ENCODE measurements around the gene C9orf72. TPM values are rescaled to one million over a fixed set of nuclear protein-coding genes. Genes with fewer than 3 reads are reported as not detected.

C9orf72 gene
- total and polyA plus RNA-seq, 2 of the 8 experiments (the other 6 are each of a cell fraction or from before 2014, with no cell fraction given) = 7.2 to 17.5 TPM

DNA sequence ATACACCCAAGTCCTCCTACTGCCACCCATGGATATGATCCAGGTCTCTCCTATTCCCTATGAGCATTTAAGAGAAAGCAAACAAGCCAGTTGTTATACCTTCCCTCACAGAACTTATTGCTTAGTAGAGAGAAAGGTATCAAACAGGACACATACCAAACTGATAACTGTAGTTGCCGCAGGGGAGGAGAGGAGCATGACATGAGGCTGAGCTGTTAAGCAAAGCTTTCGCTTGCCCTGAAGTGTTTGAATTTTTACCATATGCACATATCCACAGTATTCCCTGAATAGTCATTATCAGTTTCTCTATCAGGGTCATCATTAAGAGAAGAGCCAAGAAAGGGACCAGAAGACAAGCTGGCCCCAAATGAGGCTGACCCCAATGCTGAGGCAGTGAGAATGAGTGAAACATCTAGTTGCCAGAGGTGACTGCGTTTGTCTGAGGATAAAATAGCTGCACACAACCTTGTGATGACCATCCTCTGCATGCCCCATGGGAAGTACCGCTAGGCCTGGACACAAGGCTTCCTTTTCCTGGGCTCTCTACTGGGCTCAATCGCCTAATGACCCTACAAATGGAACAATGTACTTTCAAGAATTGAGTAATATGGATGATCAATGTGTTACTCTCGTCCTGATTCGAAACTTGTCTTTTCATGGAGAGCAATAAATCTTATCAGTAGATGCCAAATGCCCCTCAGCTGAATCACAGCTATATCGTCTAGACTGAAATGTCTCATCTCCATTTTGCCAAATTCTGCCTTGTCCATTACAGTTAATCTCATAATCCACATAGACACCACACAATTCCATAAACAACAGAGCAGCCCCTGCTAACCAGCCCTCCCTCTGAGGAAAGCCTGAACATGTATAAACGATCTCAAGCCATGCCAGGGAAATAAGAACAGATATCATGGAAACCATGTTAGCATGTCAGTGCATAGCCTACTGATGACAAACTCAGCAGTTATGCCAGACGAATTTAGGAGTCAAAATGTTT is 53.5 kb downstream of the C9orf72 start (continued):
- TF ChIP-seq, protein P1, sequence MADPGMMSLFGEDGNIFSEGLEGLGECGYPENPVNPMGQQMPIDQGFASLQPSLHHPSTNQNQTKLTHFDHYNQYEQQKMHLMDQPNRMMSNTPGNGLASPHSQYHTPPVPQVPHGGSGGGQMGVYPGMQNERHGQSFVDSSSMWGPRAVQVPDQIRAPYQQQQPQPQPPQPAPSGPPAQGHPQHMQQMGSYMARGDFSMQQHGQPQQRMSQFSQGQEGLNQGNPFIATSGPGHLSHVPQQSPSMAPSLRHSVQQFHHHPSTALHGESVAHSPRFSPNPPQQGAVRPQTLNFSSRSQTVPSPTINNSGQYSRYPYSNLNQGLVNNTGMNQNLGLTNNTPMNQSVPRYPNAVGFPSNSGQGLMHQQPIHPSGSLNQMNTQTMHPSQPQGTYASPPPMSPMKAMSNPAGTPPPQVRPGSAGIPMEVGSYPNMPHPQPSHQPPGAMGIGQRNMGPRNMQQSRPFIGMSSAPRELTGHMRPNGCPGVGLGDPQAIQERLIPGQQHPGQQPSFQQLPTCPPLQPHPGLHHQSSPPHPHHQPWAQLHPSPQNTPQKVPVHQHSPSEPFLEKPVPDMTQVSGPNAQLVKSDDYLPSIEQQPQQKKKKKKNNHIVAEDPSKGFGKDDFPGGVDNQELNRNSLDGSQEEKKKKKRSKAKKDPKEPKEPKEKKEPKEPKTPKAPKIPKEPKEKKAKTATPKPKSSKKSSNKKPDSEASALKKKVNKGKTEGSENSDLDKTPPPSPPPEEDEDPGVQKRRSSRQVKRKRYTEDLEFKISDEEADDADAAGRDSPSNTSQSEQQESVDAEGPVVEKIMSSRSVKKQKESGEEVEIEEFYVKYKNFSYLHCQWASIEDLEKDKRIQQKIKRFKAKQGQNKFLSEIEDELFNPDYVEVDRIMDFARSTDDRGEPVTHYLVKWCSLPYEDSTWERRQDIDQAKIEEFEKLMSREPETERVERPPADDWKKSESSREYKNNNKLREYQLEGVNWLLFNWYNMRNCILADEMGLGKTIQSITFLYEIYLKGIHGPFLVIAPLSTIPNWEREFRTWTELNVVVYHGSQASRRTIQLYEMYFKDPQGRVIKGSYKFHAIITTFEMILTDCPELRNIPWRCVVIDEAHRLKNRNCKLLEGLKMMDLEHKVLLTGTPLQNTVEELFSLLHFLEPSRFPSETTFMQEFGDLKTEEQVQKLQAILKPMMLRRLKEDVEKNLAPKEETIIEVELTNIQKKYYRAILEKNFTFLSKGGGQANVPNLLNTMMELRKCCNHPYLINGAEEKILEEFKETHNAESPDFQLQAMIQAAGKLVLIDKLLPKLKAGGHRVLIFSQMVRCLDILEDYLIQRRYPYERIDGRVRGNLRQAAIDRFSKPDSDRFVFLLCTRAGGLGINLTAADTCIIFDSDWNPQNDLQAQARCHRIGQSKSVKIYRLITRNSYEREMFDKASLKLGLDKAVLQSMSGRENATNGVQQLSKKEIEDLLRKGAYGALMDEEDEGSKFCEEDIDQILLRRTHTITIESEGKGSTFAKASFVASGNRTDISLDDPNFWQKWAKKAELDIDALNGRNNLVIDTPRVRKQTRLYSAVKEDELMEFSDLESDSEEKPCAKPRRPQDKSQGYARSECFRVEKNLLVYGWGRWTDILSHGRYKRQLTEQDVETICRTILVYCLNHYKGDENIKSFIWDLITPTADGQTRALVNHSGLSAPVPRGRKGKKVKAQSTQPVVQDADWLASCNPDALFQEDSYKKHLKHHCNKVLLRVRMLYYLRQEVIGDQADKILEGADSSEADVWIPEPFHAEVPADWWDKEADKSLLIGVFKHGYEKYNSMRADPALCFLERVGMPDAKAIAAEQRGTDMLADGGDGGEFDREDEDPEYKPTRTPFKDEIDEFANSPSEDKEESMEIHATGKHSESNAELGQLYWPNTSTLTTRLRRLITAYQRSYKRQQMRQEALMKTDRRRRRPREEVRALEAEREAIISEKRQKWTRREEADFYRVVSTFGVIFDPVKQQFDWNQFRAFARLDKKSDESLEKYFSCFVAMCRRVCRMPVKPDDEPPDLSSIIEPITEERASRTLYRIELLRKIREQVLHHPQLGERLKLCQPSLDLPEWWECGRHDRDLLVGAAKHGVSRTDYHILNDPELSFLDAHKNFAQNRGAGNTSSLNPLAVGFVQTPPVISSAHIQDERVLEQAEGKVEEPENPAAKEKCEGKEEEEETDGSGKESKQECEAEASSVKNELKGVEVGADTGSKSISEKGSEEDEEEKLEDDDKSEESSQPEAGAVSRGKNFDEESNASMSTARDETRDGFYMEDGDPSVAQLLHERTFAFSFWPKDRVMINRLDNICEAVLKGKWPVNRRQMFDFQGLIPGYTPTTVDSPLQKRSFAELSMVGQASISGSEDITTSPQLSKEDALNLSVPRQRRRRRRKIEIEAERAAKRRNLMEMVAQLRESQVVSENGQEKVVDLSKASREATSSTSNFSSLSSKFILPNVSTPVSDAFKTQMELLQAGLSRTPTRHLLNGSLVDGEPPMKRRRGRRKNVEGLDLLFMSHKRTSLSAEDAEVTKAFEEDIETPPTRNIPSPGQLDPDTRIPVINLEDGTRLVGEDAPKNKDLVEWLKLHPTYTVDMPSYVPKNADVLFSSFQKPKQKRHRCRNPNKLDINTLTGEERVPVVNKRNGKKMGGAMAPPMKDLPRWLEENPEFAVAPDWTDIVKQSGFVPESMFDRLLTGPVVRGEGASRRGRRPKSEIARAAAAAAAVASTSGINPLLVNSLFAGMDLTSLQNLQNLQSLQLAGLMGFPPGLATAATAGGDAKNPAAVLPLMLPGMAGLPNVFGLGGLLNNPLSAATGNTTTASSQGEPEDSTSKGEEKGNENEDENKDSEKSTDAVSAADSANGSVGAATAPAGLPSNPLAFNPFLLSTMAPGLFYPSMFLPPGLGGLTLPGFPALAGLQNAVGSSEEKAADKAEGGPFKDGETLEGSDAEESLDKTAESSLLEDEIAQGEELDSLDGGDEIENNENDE (IDR thresholded peaks at IDR 0.05; ENCODE audit: insufficient replicate concordance, low read length) = no peak
- TF ChIP-seq SP1 (IDR thresholded peaks at IDR 0.05; ENCODE audit: low read depth, low read length) = no peak
- TF ChIP-seq, protein P2, sequence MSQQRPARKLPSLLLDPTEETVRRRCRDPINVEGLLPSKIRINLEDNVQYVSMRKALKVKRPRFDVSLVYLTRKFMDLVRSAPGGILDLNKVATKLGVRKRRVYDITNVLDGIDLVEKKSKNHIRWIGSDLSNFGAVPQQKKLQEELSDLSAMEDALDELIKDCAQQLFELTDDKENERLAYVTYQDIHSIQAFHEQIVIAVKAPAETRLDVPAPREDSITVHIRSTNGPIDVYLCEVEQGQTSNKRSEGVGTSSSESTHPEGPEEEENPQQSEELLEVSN (IDR thresholded peaks at IDR 0.05) = no peak
